Epithelial cell of esophagus (primary cell): ENCODE data around the gene NPHP3.

Experiments used
- DNase-seq: peaks from one replicate; pipeline ENCODE4 v3.0.0; 2010; ENCODE audit warnings: low read depth
- H3K4me3 ChIP-seq: 2 replicates; pipeline ENCODE4 v1.5.1; 2011; ENCODE audit warnings: mild to moderate bottlenecking, low read length, control low read depth
- CTCF ChIP-seq: IDR thresholded peaks from 2 replicates; pipeline ENCODE4 v1.5.1; 2011; ENCODE audit warnings: low read depth, mild to moderate bottlenecking, low read length, control low read depth, inconsistent platforms; ENCODE audit not compliant: insufficient read depth; ENCODE audit errors: missing control alignments

Gene NPHP3

GRCh38 chr3:132690040-132690439, 32.2 kb downstream of the NPHP3 start:
- DNase-seq, result no peak
- H3K4me3 ChIP-seq, result no peak overlapping the region
- no peak for TF ChIP-seq CTCF

GRCh38 chr3:132682201-132682600, 40.0 kb downstream of the NPHP3 start:
- no peak for DNase-seq
- TF ChIP-seq CTCF, result no peak
- H3K4me3 ChIP-seq, result no peak overlapping the region

DNA sequence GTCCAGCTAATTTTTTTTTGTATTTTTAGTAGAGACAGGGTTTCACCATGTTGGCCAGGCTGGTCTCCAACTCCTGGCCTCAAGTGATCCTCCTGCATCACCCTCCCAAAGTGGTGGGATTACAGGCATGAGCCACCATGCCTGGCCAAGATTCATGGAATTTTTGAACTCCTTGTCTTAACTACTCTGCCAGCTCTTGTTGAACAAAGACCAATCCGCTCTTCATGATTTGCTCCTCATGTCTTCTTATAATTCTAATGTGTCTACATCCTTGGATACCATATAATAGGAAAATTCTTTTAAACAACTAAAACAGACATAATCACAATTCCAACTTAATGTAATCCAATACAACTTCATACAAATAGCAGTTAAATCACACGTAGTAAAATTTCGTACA, 40.8 kb downstream of the NPHP3 start:
- no peak overlapping the region for H3K4me3 ChIP-seq
- DNase-seq, result no peak
- no peak for TF ChIP-seq CTCF

- TF ChIP-seq CTCF, result no peak
- no peak overlapping the region for H3K4me3 ChIP-seq
- no peak for DNase-seq
Measured at GRCh38 chr3:132679911-132680310, 42.3 kb downstream of the NPHP3 start.

DNA sequence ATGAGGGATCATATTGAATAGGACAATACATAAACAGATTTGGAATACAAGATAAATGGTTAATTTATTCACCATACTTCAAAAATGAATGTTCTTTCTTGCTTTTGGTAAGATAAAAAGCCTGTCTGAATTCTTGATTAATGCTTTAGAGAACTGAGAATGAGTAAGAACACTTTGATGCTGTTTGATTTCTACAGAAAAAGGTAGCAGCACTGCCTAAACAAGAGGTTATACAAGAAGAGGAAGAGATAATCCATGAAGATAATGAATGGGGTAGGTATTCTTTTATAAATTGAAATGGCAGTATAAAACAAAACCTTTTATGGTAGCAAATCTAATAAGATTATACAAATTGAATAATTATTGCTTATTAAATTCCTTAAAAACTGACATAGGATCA, 46.8 kb downstream of the NPHP3 start:
- no peak for TF ChIP-seq CTCF

GRCh38 chr3:132669256-132669777, 52.9 kb downstream of the NPHP3 start:
- DNase-seq, result no peak
- H3K4me3 ChIP-seq, result no peak overlapping the region
- TF ChIP-seq CTCF, result no peak

More for the DNA sequence above, 46.8 kb downstream of the NPHP3 start:
- H3K4me3 ChIP-seq, result no peak overlapping the region
- no peak for DNase-seq

DNA sequence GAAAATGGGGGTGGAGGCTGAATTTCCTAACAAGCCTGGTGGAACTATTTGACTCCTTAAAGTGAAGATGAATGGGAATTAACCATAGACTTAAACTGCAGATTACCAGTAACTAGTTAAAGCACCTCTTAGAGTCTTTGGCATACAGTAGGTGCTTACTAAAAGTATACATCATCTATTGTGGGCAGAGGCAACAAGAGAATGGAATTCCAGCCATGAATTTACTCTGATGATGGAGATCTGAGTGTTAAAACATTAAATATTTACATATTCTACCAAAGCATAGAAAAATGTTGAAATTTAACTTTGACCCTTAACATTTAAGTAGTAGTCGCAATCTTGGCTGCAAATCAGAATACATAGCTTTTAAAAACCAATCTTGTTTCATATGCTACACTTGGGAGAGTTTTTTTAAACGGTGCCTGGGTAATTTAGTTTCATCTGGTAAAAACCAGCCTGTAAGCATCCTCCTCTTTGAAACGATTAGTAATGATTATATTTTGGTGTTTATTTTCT, 56.9 kb downstream of the NPHP3 start:
- no peak for DNase-seq
- no peak overlapping the region for H3K4me3 ChIP-seq
- TF ChIP-seq CTCF, result no peak
